K562 (cell line): ENCODE measurements around the gene SHISA6. TPM values are rescaled to one million over a fixed set of nuclear protein-coding genes. Genes with fewer than 3 reads are reported as not detected.

Source experiments
- ATAC-seq: fragments of 200-7000 bp; cut with Tn5 transposase; 3 replicates; pipeline ENCODE4 v1.9.1; 2020; ENCODE audit warnings: moderate library complexity
- BruUV-seq: library from RNA; stranded (reverse); fragments of 400-500 nt; replicated peaks from 2 replicates; lab custom pipeline; 2021; lab: Mats Ljungman, UMichigan
- CTCF ChIA-PET: fragments of 300-600 bp; formaldehyde crosslinking; extraction: SDS; loops from one replicate; lab custom pipeline; 2021; ENCODE audit warnings: low intra/inter-chr PET ratio; lab: Yijun Ruan, JAX
- POLR2A ChIA-PET: fragments of 300-600, 350-650 bp; sonication (Branson Sonifier 250); formaldehyde crosslinking; extraction: SDS; loops from one replicate; lab custom pipeline; 2021; ENCODE audit warnings: antibody characterized with exemption, inconsistent platforms; lab: Yijun Ruan, JAX
- DNase-seq, 4 experiments: peaks; one replicate each; pipeline versions ENCODE4 v3.0.0 to v3.0.0-alpha.2; 2011 to 2018; ENCODE audit warnings: low spot score in 3 of 4, mixed read lengths in 3 of 4; ENCODE audit errors: extremely low read depth in 1 of 4
- FAIRE-seq: peaks from 2 replicates; lab custom pipeline; 2011; peaks lifted over from hg19 to GRCh38; lab: Jason Lieb, UNC
- H2AFZ ChIP-seq: 2 replicates; pipeline ENCODE4 v1.6.0; 2011; ENCODE audit warnings: low read depth, low read length, control low read depth, inconsistent platforms
- H3K27ac ChIP-seq: fragments of 200-600 bp; 3 replicates; pipeline ENCODE4 v1.8.0; 2011; ENCODE audit warnings: low read depth, mild to moderate bottlenecking, control low read depth, inconsistent platforms, low read length, moderate library complexity, mixed read lengths; ENCODE audit errors: extremely low read depth
- H3K27me3 ChIP-seq, 2 experiments: fragments of 300-600 bp in 1 of 2; 2 replicates in 1 of 2; 3 replicates in 1 of 2; pipeline versions ENCODE4 v1.6.0 to v1.8.0; 2011; ENCODE audit warnings: inconsistent platforms in 2 of 2, low read length in 2 of 2, mild to moderate bottlenecking in 1 of 2, mixed read lengths in 1 of 2, moderate library complexity in 1 of 2; ENCODE audit not compliant: control insufficient read depth in 2 of 2, insufficient read depth in 2 of 2
- H3K36me3 ChIP-seq: fragments of 300-600 bp; 3 replicates; pipeline ENCODE4 v1.8.0; 2011; ENCODE audit warnings: mild to moderate bottlenecking, low read length, inconsistent platforms; ENCODE audit not compliant: control insufficient read depth, insufficient read depth
- H3K4me1 ChIP-seq, 2 experiments: fragments of 200-600 bp in 1 of 2; replicated peaks in 1 of 2; 2 replicates in 1 of 2; 3 replicates in 1 of 2; pipeline versions ENCODE4 v1.5.1 to v1.8.0; 2011; ENCODE audit warnings: inconsistent platforms in 2 of 2, low read length in 2 of 2, mild to moderate bottlenecking in 1 of 2, mixed read lengths in 1 of 2, moderate library complexity in 1 of 2; ENCODE audit not compliant: control insufficient read depth in 2 of 2, insufficient read depth in 2 of 2
- H3K4me2 ChIP-seq: 2 replicates; pipeline ENCODE4 v1.6.1; 2011; ENCODE audit warnings: low read length, control low read depth, inconsistent platforms, mixed read lengths; ENCODE audit not compliant: insufficient read depth
- H3K4me3 ChIP-seq: fragments of 200-600 bp; sonication (generic), shearing (Covaris generic); 2 replicates; pipeline ENCODE4 v1.5.1; 2016; ENCODE audit warnings: control low read depth, inconsistent platforms
- H3K79me2 ChIP-seq: fragments of 200-600 bp; 3 replicates; pipeline ENCODE4 v1.8.0; 2011; ENCODE audit warnings: low read length, inconsistent platforms; ENCODE audit not compliant: control insufficient read depth, insufficient read depth
- H3K9ac ChIP-seq, 2 experiments: 2 replicates each; pipeline versions ENCODE4 v1.6.0 to v1.6.1; 2011; ENCODE audit warnings: low read depth in 2 of 2, low read length in 2 of 2, control low read depth in 1 of 2, inconsistent platforms in 1 of 2, mild to moderate bottlenecking in 1 of 2, mixed read lengths in 1 of 2; ENCODE audit not compliant: insufficient read depth in 1 of 2
- H3K9me1 ChIP-seq: one replicate; pipeline ENCODE4 v1.6.0; 2011; ENCODE audit warnings: inconsistent platforms, mild to moderate bottlenecking, low read length, moderate library complexity; ENCODE audit not compliant: control insufficient read depth, insufficient read depth
- H3K9me3 ChIP-seq: replicated peaks from 2 replicates; pipeline ENCODE4 v1.5.1; 2011; ENCODE audit warnings: low read depth, low read length, inconsistent platforms; ENCODE audit not compliant: control insufficient read depth, insufficient read depth
- H4K20me1 ChIP-seq: replicated peaks from 2 replicates; pipeline ENCODE4 v1.6.1; 2011; ENCODE audit warnings: low read length, inconsistent platforms, mixed read lengths; ENCODE audit not compliant: control insufficient read depth, insufficient read depth
- NR4A1 ChIP-seq, 2 experiments: fragments of 250-450 bp in 1 of 2; fragments of 450-650 bp in 1 of 2; sonication (Bioruptor Pico) in 1 of 2; IDR thresholded peaks; 2 replicates each; pipeline versions ENCODE4 v1.4.0 to v1.6.1; 2016 to 2020; ENCODE audit warnings: mild to moderate bottlenecking in 2 of 2, missing compliant biosample characterization in 1 of 2, missing genetic modification characterization in 1 of 2, moderate library complexity in 1 of 2
- POLR3A ChIP-seq: IDR thresholded peaks from 2 replicates; pipeline ENCODE4 v1.6.1; 2011; ENCODE audit warnings: borderline replicate concordance, mild to moderate bottlenecking, moderate library complexity; ENCODE audit not compliant: insufficient read length, insufficient read depth; ENCODE audit errors: extremely low read depth
- RB1 ChIP-seq: fragments of 450-650 bp; IDR thresholded peaks from 2 replicates; pipeline ENCODE4 v1.6.1; 2017; ENCODE audit warnings: low read depth, mild to moderate bottlenecking
- SAFB ChIP-seq: fragments of 200-400 bp; formaldehyde crosslinking; IDR thresholded peaks from 2 replicates; pipeline ENCODE4 v1.6.1; 2017; ENCODE audit warnings: low read depth, low read length, borderline replicate concordance
- ZNF41 ChIP-seq: fragments of 250-450 bp; sonication (Bioruptor Pico); conservative IDR thresholded peaks from 2 replicates; pipeline ENCODE4 v1.4.0; 2020; ENCODE audit warnings: mild to moderate bottlenecking
- ZNF778 ChIP-seq: fragments of 450-650 bp; formaldehyde crosslinking; IDR thresholded peaks from 2 replicates; pipeline ENCODE4 v1.4.0; 2020; ENCODE audit warnings: mild to moderate bottlenecking, moderate library complexity
- WGBS: fragments of 100-300 bp; shearing (Covaris generic); methylation state at CpG from one replicate; pipeline ENCODE4 v1.1.6; 2016; ENCODE audit warnings: low coverage, mixed read lengths; ENCODE audit not compliant: insufficient coverage; ENCODE audit errors: missing lambda C conversion rate; 5-methylcytosine and 5-hydroxymethylcytosine counted together
- in situ Hi-C: fragments of 300-500 bp; cut with MboI; formaldehyde crosslinking; loops from 4 replicates; pipeline ENCODE4 v1.15.0; 2018; ENCODE audit warnings: inconsistent platforms, mixed read lengths
- intact Hi-C: fragments of 100-400 bp; cut with micrococcal nuclease; formaldehyde crosslinking; loops from 2 replicates; pipeline ENCODE4 v1.14.2; 2022
- polyA plus RNA-seq, 8 experiments: library from polyadenylated mRNA; depleted of rRNA in 4 of 8; stranded (reverse) in 5 of 8; unstranded in 3 of 8; fragments of >200 nt; fragmentation: Nextera tagmentation in 2 of 8; fragmentation: Illumina TruSeq in 1 of 8; extraction: Ambion mirVana in 2 of 8; extraction: Trizol in 1 of 8; gene quantifications; 2 replicates each; pipeline versions ENCODE4 v1.2.1 to v1.2.3, GENCODE V29; 2011 to 2014; ENCODE audit warnings: inconsistent platforms in 1 of 8, missing spikeins in 1 of 8
- total RNA-seq, 7 experiments: library from RNA; depleted of rRNA in 6 of 7; stranded (reverse); fragments of >200 nt in 6 of 7; fragmentation: Illumina TruSeq in 2 of 7; extraction: Trizol in 2 of 7; gene quantifications; 2 replicates each; pipeline versions ENCODE4 v1.2.1 to v1.2.3, GENCODE V29; 2011 to 2021; ENCODE audit warnings: low replicate concordance in 1 of 7
- TF ChIP-seq, protein P1 (sequence below): fragments of 250-450 bp; sonication (Bioruptor Pico); IDR thresholded peaks from 2 replicates; pipeline ENCODE4 v1.5.0; 2021; ENCODE audit warnings: mild to moderate bottlenecking, moderate library complexity
- TF ChIP-seq, protein P2 (sequence below), 2 experiments: IDR thresholded peaks; 2 replicates each; pipeline ENCODE4 v1.6.1; 2012; ENCODE audit warnings: improper control_type of control experiment in 2 of 2, low read depth in 2 of 2, low read length in 2 of 2, borderline replicate concordance in 1 of 2
- TF ChIP-seq, protein P3 (sequence below): fragments of 450-650 bp; formaldehyde crosslinking; IDR thresholded peaks from 2 replicates; pipeline ENCODE4 v1.4.0; 2022; ENCODE audit warnings: missing genetic modification characterization
- TF ChIP-seq, protein P4 (sequence below): fragments of 450-650 bp; IDR thresholded peaks from 2 replicates; pipeline ENCODE4 v1.6.1; 2014; ENCODE audit warnings: low read depth, mild to moderate bottlenecking, moderate library complexity, borderline replicate concordance

SHISA6 gene
- total and polyA plus RNA-seq, 9 of the 15 experiments (the other 6 are each of a cell fraction or from before 2014, with no cell fraction given): not detected

DNA sequence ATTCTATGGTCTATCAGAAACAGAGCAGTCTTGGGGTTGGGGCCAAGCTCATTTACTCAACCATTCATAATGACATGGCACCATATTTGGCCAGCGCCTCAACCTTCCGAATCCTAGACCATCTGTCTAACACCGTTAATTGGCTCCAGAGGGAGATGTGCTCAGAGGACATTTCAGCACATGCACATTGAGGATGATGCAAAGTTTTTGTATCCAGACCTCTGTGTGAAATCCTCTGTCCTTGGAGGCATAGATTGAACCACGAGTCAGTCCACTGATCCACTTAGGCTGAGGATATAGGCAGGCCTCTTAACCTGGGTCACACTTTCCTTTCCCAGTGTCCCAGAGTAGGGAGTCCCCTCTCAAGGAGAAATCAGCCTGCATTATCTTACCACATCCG lies 85.5 kb downstream of the SHISA6 start:
- no peak for DNase-seq
- Histone ChIP-seq H4K20me1 (no peaks in the 10 kb centered on the region), H3K27ac (no peak overlapping the region), H3K9me1 (no peaks in the 10 kb centered on the region), H3K9ac (no peak overlapping the region), H3K36me3 (no peaks in the 10 kb centered on the region), H3K4me1 (no peaks in the 10 kb centered on the region), H3K4me3 (no peak overlapping the region), H3K9me3 (no peaks in the 10 kb centered on the region), H3K27me3 (no peaks in the 10 kb centered on the region), H2AFZ (no peak overlapping the region), H3K4me2 (no peak overlapping the region), H3K79me2 (no peaks in the 10 kb centered on the region)
- no peak for ATAC-seq
- no peak for FAIRE-seq
- intact Hi-C loops: no loop called here
- ChIA-PET POLR2A (no interaction called here), CTCF (no interaction called here)
- no TSS peak for BruUV-seq
- in situ Hi-C loops: no loop called here
- WGBS: 0% methylated on average over 5 of the region's 5 CpGs
- no peak for TF ChIP-seq SAFB
- TF ChIP-seq ZNF41 (CRISPR knock-in tag): no peak
- no peak for TF ChIP-seq POLR3A
- TF ChIP-seq ZNF778: no peak
- TF ChIP-seq NR4A1 (CRISPR knock-in tag; IDR thresholded peaks at IDR 0.05): no peak
- TF ChIP-seq NR4A1 (tag; IDR thresholded peaks at IDR 0.05): no peak
- TF ChIP-seq, protein P1, sequence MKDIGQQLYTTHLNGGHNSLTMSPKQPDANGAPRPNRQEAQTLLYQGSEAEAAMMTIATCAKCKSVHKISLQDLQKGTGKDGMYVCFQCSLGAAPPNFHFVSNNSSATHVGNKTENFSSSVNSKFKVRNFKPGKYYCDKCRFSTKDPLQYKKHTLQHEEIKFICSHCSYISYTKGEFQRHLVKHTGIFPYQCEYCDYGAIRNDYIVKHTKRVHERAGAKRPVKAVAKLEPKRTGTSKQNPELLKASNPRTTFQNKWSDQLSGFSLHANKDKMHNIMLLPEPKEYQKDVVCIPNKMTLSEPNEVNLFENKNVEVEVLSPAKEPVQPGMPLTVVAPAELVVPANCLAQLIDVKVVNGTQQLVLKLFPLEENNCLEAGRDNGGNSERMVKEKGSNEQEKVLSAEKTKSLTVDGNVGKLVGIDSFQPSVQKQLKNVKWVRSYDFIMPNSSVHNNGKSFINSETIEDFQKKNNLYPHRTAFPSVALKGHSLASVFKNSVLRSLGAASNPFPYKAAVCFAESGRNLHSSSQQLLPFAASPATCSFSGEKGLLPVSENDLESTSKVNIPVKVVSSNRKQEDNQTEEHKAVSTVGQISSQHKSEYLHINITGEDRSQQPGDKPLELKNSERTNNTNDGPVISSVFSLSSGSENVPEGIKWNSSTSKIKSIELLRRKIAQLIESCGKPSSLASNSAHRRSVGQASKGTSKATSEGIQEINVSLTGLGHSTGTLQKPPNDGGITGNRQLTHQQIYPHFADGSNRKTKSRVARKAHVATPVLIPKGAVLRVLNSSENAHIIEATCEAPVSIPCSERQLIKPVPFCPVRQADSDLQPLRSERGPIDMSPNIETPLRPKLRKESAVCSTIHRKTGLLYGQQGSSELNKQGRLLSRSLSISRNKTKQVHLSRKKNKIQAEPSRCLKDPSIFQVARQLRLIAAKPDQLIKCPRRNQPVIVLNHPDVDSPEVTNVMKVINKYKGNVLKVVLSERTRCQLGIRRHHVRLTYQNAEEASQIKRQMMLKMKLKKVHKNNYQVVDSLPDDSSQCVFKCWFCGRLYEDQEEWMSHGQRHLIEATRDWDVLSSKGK (CRISPR knock-in tag): no peak
- TF ChIP-seq, protein P2, sequence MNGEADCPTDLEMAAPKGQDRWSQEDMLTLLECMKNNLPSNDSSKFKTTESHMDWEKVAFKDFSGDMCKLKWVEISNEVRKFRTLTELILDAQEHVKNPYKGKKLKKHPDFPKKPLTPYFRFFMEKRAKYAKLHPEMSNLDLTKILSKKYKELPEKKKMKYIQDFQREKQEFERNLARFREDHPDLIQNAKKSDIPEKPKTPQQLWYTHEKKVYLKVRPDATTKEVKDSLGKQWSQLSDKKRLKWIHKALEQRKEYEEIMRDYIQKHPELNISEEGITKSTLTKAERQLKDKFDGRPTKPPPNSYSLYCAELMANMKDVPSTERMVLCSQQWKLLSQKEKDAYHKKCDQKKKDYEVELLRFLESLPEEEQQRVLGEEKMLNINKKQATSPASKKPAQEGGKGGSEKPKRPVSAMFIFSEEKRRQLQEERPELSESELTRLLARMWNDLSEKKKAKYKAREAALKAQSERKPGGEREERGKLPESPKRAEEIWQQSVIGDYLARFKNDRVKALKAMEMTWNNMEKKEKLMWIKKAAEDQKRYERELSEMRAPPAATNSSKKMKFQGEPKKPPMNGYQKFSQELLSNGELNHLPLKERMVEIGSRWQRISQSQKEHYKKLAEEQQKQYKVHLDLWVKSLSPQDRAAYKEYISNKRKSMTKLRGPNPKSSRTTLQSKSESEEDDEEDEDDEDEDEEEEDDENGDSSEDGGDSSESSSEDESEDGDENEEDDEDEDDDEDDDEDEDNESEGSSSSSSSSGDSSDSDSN (IDR thresholded peaks at IDR 0.05; ENCODE audit: borderline replicate concordance in 1 of 2, low read depth in 2 of 2, low read length in 2 of 2): no peak
- no peak for TF ChIP-seq RB1
- TF ChIP-seq, protein P3, sequence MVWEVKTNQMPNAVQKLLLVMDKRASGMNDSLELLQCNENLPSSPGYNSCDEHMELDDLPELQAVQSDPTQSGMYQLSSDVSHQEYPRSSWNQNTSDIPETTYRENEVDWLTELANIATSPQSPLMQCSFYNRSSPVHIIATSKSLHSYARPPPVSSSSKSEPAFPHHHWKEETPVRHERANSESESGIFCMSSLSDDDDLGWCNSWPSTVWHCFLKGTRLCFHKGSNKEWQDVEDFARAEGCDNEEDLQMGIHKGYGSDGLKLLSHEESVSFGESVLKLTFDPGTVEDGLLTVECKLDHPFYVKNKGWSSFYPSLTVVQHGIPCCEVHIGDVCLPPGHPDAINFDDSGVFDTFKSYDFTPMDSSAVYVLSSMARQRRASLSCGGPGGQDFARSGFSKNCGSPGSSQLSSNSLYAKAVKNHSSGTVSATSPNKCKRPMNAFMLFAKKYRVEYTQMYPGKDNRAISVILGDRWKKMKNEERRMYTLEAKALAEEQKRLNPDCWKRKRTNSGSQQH (CRISPR knock-in tag): no peak
- TF ChIP-seq, protein P4, sequence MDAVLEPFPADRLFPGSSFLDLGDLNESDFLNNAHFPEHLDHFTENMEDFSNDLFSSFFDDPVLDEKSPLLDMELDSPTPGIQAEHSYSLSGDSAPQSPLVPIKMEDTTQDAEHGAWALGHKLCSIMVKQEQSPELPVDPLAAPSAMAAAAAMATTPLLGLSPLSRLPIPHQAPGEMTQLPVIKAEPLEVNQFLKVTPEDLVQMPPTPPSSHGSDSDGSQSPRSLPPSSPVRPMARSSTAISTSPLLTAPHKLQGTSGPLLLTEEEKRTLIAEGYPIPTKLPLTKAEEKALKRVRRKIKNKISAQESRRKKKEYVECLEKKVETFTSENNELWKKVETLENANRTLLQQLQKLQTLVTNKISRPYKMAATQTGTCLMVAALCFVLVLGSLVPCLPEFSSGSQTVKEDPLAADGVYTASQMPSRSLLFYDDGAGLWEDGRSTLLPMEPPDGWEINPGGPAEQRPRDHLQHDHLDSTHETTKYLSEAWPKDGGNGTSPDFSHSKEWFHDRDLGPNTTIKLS: no peak
